ENCODE measurements around the gene CDK14.

The CDK14 gene

DNA sequence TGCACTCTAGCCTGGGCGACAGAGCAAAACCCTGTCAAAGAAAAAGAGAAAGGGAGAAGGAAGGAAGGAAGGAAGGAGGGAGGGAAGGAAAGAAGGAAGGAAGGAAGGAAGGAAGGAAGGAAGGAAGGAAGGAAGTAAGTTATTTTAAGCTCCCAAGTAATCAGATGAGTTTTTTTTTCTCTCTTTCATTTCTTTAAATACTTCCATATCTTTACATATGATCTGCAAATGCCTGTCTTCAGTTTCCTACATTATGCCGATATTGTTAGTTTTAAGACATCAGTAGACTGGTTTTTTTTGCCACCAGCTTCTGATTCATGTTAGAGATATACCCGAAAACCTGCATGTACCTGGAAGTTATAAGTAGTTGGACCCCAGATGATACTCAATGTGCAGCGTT, 495.5 kb downstream of the CDK14 start:
- no peak for DNase-seq (ENCODE audit: extremely low read depth, low read depth)
- TF ChIP-seq, protein P1, sequence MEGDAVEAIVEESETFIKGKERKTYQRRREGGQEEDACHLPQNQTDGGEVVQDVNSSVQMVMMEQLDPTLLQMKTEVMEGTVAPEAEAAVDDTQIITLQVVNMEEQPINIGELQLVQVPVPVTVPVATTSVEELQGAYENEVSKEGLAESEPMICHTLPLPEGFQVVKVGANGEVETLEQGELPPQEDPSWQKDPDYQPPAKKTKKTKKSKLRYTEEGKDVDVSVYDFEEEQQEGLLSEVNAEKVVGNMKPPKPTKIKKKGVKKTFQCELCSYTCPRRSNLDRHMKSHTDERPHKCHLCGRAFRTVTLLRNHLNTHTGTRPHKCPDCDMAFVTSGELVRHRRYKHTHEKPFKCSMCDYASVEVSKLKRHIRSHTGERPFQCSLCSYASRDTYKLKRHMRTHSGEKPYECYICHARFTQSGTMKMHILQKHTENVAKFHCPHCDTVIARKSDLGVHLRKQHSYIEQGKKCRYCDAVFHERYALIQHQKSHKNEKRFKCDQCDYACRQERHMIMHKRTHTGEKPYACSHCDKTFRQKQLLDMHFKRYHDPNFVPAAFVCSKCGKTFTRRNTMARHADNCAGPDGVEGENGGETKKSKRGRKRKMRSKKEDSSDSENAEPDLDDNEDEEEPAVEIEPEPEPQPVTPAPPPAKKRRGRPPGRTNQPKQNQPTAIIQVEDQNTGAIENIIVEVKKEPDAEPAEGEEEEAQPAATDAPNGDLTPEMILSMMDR (IDR thresholded peaks at IDR 0.05; ENCODE audit: low read depth, low read length): no peak

DNA sequence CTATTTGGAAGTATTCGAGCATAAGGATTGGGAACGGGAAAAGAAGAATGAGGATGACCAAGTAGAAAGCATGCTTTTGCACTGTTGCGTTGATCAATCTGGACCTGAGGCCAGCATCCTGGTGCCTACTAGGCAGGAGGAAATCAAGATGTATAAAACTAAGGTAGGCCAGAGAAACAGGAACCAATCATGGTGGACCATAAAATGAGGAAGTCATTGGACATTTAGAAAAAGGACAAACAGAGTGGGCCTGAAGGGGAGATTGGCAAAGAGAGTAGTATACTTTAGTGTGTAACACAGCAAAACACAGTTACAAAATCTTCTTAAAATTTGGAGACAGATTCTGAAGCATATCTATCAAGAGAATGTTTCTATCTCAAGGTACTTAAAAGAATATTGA, 497.1 kb downstream of the CDK14 start:
- TF ChIP-seq, protein P1 (IDR thresholded peaks at IDR 0.05; ENCODE audit: low read depth, low read length): no peak
- no peak for DNase-seq (ENCODE audit: extremely low read depth, low read depth)

DNA sequence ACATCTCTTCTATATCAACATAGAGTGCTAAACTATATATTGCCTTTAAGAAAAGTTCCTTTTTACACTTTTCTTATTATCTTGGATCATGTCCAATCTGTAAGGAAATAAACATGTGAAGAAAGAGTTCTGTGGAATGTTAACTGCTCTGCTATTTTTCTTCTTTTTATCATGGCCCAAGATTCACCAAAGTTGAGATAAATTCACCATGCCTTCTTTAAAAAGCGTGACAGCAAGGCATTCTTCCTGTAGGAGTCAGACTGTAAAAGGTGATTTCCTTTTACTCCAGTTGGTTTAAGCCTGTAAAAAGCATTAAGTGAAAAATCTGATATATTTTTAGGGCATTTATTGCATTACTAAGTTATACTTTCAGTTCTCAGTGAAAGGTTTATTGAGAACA, 502.4 kb downstream of the CDK14 start:
- DNase-seq (ENCODE audit: extremely low read depth, low read depth): no peak

DNA sequence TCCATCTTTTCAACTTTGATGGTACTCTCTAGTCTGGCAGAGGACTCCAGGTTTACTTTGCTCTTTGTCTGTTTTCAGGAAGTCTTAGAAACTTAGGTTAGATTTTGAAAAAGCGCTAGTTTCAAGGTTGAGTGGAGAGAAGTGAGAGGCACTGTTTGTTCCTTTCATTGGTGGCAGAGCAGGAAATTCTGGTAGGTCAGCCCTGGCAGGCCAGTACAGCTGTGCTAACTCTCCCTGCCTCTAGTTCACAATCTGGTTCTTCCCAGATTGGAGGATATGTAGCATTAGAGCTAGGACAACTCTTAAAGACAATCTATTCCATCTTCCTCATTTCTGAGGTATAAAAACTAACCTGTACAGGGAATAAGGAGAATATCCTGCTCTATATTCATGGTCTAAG, 507.2 kb downstream of the CDK14 start:
- TF ChIP-seq, protein P1 (IDR thresholded peaks at IDR 0.05; ENCODE audit: low read depth, low read length): no peak
- no peak for DNase-seq (ENCODE audit: extremely low read depth, low read depth)

More for the DNA sequence above, 502.4 kb downstream of the CDK14 start:
- TF ChIP-seq, protein P1 (IDR thresholded peaks at IDR 0.05; ENCODE audit: low read depth, low read length): no peak

DNA sequence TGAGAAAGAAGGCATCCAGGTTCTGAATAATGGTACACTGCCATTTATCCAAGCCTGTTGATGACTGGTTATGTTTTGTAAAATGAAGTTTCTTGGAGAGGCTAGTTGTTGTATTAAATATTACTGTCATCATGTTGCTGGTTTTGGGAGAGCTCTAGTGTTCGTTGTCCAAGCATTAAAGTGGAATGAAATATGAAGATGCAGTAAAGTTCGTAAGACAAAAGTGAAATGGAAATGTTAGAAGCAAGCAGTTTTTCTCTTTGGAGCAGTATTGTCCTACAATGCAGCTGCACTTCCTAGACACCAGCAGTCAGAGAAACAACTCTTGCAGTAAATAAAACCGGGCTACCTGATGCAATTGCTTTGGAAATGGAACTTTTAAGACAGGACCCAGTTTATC, 511.3 kb downstream of the CDK14 start:
- TF ChIP-seq, protein P1 (IDR thresholded peaks at IDR 0.05; ENCODE audit: low read depth, low read length): no peak
- DNase-seq (ENCODE audit: extremely low read depth, low read depth): no peak

DNA sequence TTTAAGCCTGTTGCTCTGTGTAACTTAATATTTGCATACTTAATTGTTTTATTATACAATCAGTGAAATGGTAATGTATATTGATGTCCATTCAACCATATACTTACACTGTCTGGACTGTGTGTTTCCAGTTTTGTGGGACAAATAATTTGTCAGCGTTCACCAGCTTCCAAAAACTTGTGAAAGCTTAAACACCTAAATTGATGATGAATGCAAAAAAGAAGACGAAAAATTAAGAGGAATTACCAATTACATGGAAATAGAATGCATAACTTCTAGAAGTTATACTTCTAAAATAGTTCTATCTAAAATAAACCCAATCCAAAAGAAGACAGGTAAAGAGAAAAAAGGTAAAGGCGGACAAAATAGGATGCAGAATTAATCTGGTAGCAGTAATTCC, 513.1 kb downstream of the CDK14 start:
- TF ChIP-seq, protein P1 (IDR thresholded peaks at IDR 0.05; ENCODE audit: low read depth, low read length): no peak
- DNase-seq (ENCODE audit: extremely low read depth, low read depth): no peak

DNA sequence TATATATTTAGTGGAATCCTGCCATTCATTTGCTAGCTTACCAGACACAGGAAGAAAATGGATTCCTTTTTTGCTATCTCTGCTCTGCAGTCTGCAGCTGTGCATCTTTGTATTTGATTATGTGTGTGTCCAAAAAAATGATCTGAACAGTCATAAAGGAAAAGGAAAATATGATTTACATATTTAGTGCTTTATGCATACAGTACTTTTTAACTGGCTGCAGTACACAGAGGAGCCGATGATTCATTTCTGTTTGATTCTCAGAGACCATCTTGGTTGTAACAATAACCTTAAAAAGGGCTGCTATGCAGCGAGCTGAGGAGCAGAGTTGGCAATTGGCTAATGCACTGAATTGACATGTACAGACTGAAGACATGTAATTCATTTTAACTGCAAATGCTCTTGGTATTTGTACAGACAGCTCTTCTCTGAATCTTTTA, 516.8 kb downstream of the CDK14 start:
- DNase-seq (ENCODE audit: extremely low read depth, low read depth): no peak
- TF ChIP-seq, protein P1 (IDR thresholded peaks at IDR 0.05; ENCODE audit: low read depth, low read length): no peak

Data from AG09319 (cell line).